B cell (primary cell): ENCODE measurements around the gene CATSPER3. TPM values are rescaled to one million over a fixed set of nuclear protein-coding genes. Genes with fewer than 3 reads are reported as not detected.
A peak's percentile ranks its signal among the peaks of the same experiment; 100 is the strongest.

Source experiments
- ATAC-seq: fragments of 200-7000 bp; cut with Tn5 transposase; one replicate; pipeline ENCODE4 v1.10.0; 2021; ENCODE audit warnings: low read depth, mild to moderate bottlenecking, moderate number of reproducible peaks, moderate library complexity
- CTCF ChIA-PET: fragments of 350-600 bp; sonication (Branson Sonifier 250); formaldehyde crosslinking; loops from one replicate; lab custom pipeline; 2021; ENCODE audit warnings: antibody characterized with exemption, inconsistent platforms; lab: Charles Lee
- POLR2A ChIA-PET: fragments of 350-600 bp; sonication (Branson Sonifier 250); formaldehyde crosslinking; loops from one replicate; lab custom pipeline; 2021; ENCODE audit warnings: antibody characterized with exemption; lab: Charles Lee
- DNase-seq: peaks from one replicate; pipeline ENCODE4 v3.0.0; 2013
- H2AFZ ChIP-seq: 2 replicates; pipeline ENCODE4 v1.6.1; 2012; ENCODE audit warnings: mild to moderate bottlenecking, low read depth, low read length; ENCODE audit not compliant: insufficient read depth, poor library complexity, severe bottlenecking
- H3K27ac ChIP-seq, 2 donors: 1 replicate in 1 of 2; 2 replicates in 1 of 2; pipeline ENCODE4 v1.5.1; 2012 to 2013; ENCODE audit warnings: low read length in 2 of 2, mild to moderate bottlenecking in 2 of 2, moderate library complexity in 1 of 2
- H3K27me3 ChIP-seq, 4 experiments: fragments of 200-600 bp in 1 of 4; sonication (generic) in 1 of 4; replicated peaks in 1 of 4; 1 replicate in 2 of 4; 2 replicates in 2 of 4; pipeline versions ENCODE4 v1.6.1 to v1.7.0; 2013 to 2016; ENCODE audit warnings: low read length in 3 of 4, mild to moderate bottlenecking in 2 of 4, mixed read lengths in 1 of 4, moderate library complexity in 1 of 4; ENCODE audit not compliant: insufficient read depth in 4 of 4, control insufficient read depth in 3 of 4; ENCODE audit errors: control extremely low read depth in 1 of 4
- H3K36me3 ChIP-seq, 2 experiments: replicated peaks in 1 of 2; 1 replicate in 1 of 2; 2 replicates in 1 of 2; pipeline versions ENCODE4 v1.6.1 to v1.7.1; 2013; ENCODE audit warnings: low read length in 1 of 2; ENCODE audit not compliant: insufficient read depth in 2 of 2, control insufficient read depth in 1 of 2; ENCODE audit errors: control extremely low read depth in 1 of 2, extremely low read depth in 1 of 2
- H3K4me1 ChIP-seq, 2 donors: fragments of 200-600 bp in 1 of 2; sonication (generic) in 1 of 2; 1 replicate in 1 of 2; 2 replicates in 1 of 2; pipeline versions ENCODE4 v1.5.1 to v1.6.1; 2013 to 2017; ENCODE audit warnings: low read length in 2 of 2; ENCODE audit not compliant: control insufficient read depth in 2 of 2, insufficient read depth in 2 of 2
- H3K4me2 ChIP-seq: replicated peaks from 2 replicates; pipeline ENCODE3; 2012; ENCODE audit warnings: mild to moderate bottlenecking, low read depth, low read length; ENCODE audit not compliant: poor library complexity, severe bottlenecking
- H3K4me3 ChIP-seq, 5 experiments: fragments of 200-600 bp in 1 of 5; sonication (generic) in 1 of 5; 1 replicate in 3 of 5; 2 replicates in 2 of 5; pipeline versions ENCODE4 v1.5.1 to v1.7.0; 2011 to 2016; ENCODE audit warnings: low read length in 4 of 5, mild to moderate bottlenecking in 4 of 5, low read depth in 2 of 5, control low read depth in 1 of 5, moderate library complexity in 1 of 5; ENCODE audit not compliant: insufficient read depth in 1 of 5; ENCODE audit errors: control extremely low read depth in 1 of 5, extremely low read depth in 1 of 5
- H3K79me2 ChIP-seq: fragments of 200-600 bp; sonication (generic); one replicate; pipeline ENCODE4 v1.6.0; 2016; ENCODE audit warnings: low read length; ENCODE audit not compliant: control insufficient read depth, insufficient read depth
- H3K9ac ChIP-seq: fragments of 200-600 bp; sonication (generic); 2 replicates; pipeline ENCODE4 v1.6.1; 2017; ENCODE audit warnings: mild to moderate bottlenecking, low read length, moderate library complexity
- H3K9me3 ChIP-seq, 3 donors: one replicate each; pipeline versions ENCODE4 v1.6.1 to v1.7.1; 2013; ENCODE audit warnings: low read length in 2 of 3; ENCODE audit not compliant: control insufficient read depth in 2 of 3, insufficient read depth in 1 of 3; ENCODE audit errors: control extremely low read depth in 1 of 3
- H4K20me1 ChIP-seq: 2 replicates; pipeline ENCODE4 v1.6.0; 2012; ENCODE audit warnings: mild to moderate bottlenecking, low read length; ENCODE audit not compliant: insufficient read depth, control insufficient read depth, poor library complexity, severe bottlenecking
- H3K27ac Mint-ChIP-seq: one replicate; pipeline ENCODE4 v1.8.0; 2021; ENCODE audit warnings: mixed read lengths
- H3K27me3 Mint-ChIP-seq: one replicate; pipeline ENCODE4 v1.8.0; 2021; ENCODE audit warnings: mixed read lengths
- H3K4me1 Mint-ChIP-seq: one replicate; pipeline ENCODE4 v1.8.0; 2021; ENCODE audit warnings: mixed read lengths
- H3K4me3 Mint-ChIP-seq: one replicate; pipeline ENCODE4 v1.8.0; 2021; ENCODE audit warnings: mixed read lengths
- H3K9me3 Mint-ChIP-seq: one replicate; pipeline ENCODE4 v1.8.0; 2022; ENCODE audit warnings: mixed read lengths; ENCODE audit not compliant: insufficient read depth
- EZH2 ChIP-seq: IDR thresholded peaks from 2 replicates; pipeline ENCODE4 v1.6.1; 2012; ENCODE audit warnings: borderline replicate concordance, low read depth, mild to moderate bottlenecking, moderate library complexity, low read length; ENCODE audit not compliant: insufficient read depth, poor library complexity, severe bottlenecking
- WGBS: methylation state at CpG from one replicate; pipeline ENCODE4 v1.1.5; 2013; ENCODE audit warnings: missing lambda C conversion rate; ENCODE audit not compliant: insufficient coverage; 5-methylcytosine and 5-hydroxymethylcytosine counted together
- intact Hi-C: fragments of 100-400 bp; cut with micrococcal nuclease; formaldehyde crosslinking; loops from one replicate; pipeline ENCODE4 v1.10.0; 2022
- polyA plus RNA-seq: library from polyadenylated mRNA; depleted of rRNA; stranded (reverse); fragments of >200 nt; gene quantifications from 2 replicates; pipeline ENCODE4 v1.2.3, GENCODE V29; 2012
- total RNA-seq, 2 donors: library from RNA; stranded (reverse); fragments of 120-200 nt in 1 of 2; gene quantifications; 1 replicate in 1 of 2; 2 replicates in 1 of 2; pipeline versions ENCODE4 v1.2.3 to v1.2.4, GENCODE V29; 2013 to 2022
- TF ChIP-seq, protein P1 (sequence below): fragments of 200-600 bp; IDR thresholded peaks from one replicate; pipeline ENCODE4 v1.8.0; 2022; ENCODE audit warnings: antibody characterized with exemption, mild to moderate bottlenecking

CATSPER3 gene
- total and polyA plus RNA-seq, 2 donors (not counting 1 experiment from before 2014, with no cell fraction given): 0.79 to 1.3 TPM

- no peaks in the 10 kb centered on the region for H3K9me3 Mint-ChIP-seq
- peaks cover 57% of the 10 kb centered on the region for H3K4me1 Mint-ChIP-seq
- H3K27me3 ChIP-seq: peaks cover 0 to 72% (median 37%) of the 10 kb centered on the region in 4 experiments
- H3K9me3 ChIP-seq: peaks cover 0 to 20% (median 0%) of the 10 kb centered on the region in 3 donors
- ATAC-seq (no peak), DNase-seq (peak; percentile 52)
- H4K20me1 ChIP-seq: no peaks in the 10 kb centered on the region
- peaks cover 57% of the 10 kb centered on the region for H3K27me3 Mint-ChIP-seq
- WGBS: 14% methylated on average over 45 of the region's 45 CpGs
- ChIA-PET POLR2A (interaction anchor here (0.5 kb wide), 1 partner anchor 1089 kb away, joined by 4 read pairs; no protein-coding TSS in a partner anchor), CTCF (no interaction called here)
- H3K4me3 ChIP-seq: peak overlapping the region in 4 of 5 experiments; percentile 6 to 21 (median 10)
- no peak overlapping the region for H3K27ac ChIP-seq
- intact Hi-C loops: loop anchor here (1.0 to 5.0 kb wide), 2 partner anchors 10 to 143 kb away; partner anchors contain the start of gene PCBD2
- peak overlapping the region; percentile 54 for H3K27ac Mint-ChIP-seq
- H3K79me2 ChIP-seq: no peaks in the 10 kb centered on the region
- peak overlapping the region; percentile 48 for H2AFZ ChIP-seq
- TF ChIP-seq, protein P1, sequence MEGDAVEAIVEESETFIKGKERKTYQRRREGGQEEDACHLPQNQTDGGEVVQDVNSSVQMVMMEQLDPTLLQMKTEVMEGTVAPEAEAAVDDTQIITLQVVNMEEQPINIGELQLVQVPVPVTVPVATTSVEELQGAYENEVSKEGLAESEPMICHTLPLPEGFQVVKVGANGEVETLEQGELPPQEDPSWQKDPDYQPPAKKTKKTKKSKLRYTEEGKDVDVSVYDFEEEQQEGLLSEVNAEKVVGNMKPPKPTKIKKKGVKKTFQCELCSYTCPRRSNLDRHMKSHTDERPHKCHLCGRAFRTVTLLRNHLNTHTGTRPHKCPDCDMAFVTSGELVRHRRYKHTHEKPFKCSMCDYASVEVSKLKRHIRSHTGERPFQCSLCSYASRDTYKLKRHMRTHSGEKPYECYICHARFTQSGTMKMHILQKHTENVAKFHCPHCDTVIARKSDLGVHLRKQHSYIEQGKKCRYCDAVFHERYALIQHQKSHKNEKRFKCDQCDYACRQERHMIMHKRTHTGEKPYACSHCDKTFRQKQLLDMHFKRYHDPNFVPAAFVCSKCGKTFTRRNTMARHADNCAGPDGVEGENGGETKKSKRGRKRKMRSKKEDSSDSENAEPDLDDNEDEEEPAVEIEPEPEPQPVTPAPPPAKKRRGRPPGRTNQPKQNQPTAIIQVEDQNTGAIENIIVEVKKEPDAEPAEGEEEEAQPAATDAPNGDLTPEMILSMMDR: no peak
- no peak for TF ChIP-seq EZH2
- H3K4me1 ChIP-seq: peaks cover 54 to 57% of the 10 kb centered on the region in 2 donors
- peak overlapping the region; percentile 69 for H3K4me3 Mint-ChIP-seq
- H3K36me3 ChIP-seq: no peaks in the 10 kb centered on the region
- H3K4me2 ChIP-seq: peak overlapping the region; percentile 66
- peak overlapping the region; percentile 6 for H3K9ac ChIP-seq
These were observed 82.6 kb downstream of the CATSPER3 start for GRCh38 chr5:135050244-135050767.

- Histone ChIP-seq H3K4me1 (peaks cover 48 to 55% of the 10 kb centered on the region in 2 donors), H3K36me3 (no peaks in the 10 kb centered on the region), H3K79me2 (no peaks in the 10 kb centered on the region), H3K27ac (no peak overlapping the region), H3K9ac (no peak overlapping the region), H2AFZ (no peak overlapping the region), H4K20me1 (no peaks in the 10 kb centered on the region), H3K4me2 (no peak overlapping the region), H3K27me3 (peaks cover 0 to 63% (median 37%) of the 10 kb centered on the region in 4 experiments), H3K4me3 (no peak overlapping the region), H3K9me3 (peaks cover 0 to 23% (median 0%) of the 10 kb centered on the region in 3 donors)
- no peak overlapping the region for H3K27ac Mint-ChIP-seq
- intact Hi-C loops: loop anchor here (5.0 kb wide), 1 partner anchor 144 kb away; the partner anchor contains the start of gene PCBD2
- CTCF ChIA-PET: no interaction called here
- peaks cover 57% of the 10 kb centered on the region for H3K4me1 Mint-ChIP-seq
- TF ChIP-seq EZH2: no peak
- TF ChIP-seq, protein P1: no peak
- peak overlapping the region; percentile 9 for H3K4me3 Mint-ChIP-seq
- H3K9me3 Mint-ChIP-seq: no peaks in the 10 kb centered on the region
- POLR2A ChIA-PET: no interaction called here
- WGBS: 55% methylated on average over 3 of the region's 3 CpGs
- H3K27me3 Mint-ChIP-seq: peaks cover 59% of the 10 kb centered on the region
- no peak for ATAC-seq
- no peak for DNase-seq
These were observed 83.7 kb downstream of the CATSPER3 start for GRCh38 chr5:135051399-135051798.
